ENCODE results near the gene USP6.

Gene USP6

GRCh38 chr17:5097101-5097834, 18.6 kb upstream of the USP6 start:
- ATAC-seq, result no peak
- TF ChIP-seq ZNF70 (CRISPR knock-in tag; IDR thresholded peaks at IDR 0.05) (no peak), SNAI2 (CRISPR knock-in tag; IDR thresholded peaks at IDR 0.05) (no peak)

GRCh38 chr17:5099271-5099670, 16.6 kb upstream of the USP6 start:
- no peak for ATAC-seq
- TF ChIP-seq POU6F1 (CRISPR knock-in tag; IDR thresholded peaks at IDR 0.05; ENCODE audit: borderline replicate concordance, low read depth), result no peak
- no peak for TF ChIP-seq OSR1 (CRISPR knock-in tag; IDR thresholded peaks at IDR 0.05)
- TF ChIP-seq TCF4 (CRISPR knock-in tag; IDR thresholded peaks at IDR 0.05; ENCODE audit: borderline replicate concordance), result no peak
- no peak for TF ChIP-seq PPARA (CRISPR knock-in tag; IDR thresholded peaks at IDR 0.05; ENCODE audit: borderline replicate concordance)
- no peak for TF ChIP-seq ZFP3 (CRISPR knock-in tag; IDR thresholded peaks at IDR 0.05)
- TF ChIP-seq CSDC2 (CRISPR knock-in tag; IDR thresholded peaks at IDR 0.05), result no peak
- no peak for TF ChIP-seq TSHZ2 (CRISPR knock-in tag; IDR thresholded peaks at IDR 0.05)
- TF ChIP-seq SNAI2 (CRISPR knock-in tag; IDR thresholded peaks at IDR 0.05), result no peak
- no peak for TF ChIP-seq GLIS3 (CRISPR knock-in tag; IDR thresholded peaks at IDR 0.05)

- TF ChIP-seq POU6F1 (CRISPR knock-in tag; IDR thresholded peaks at IDR 0.05; ENCODE audit: borderline replicate concordance, low read depth) (no peak), TCF4 (CRISPR knock-in tag; IDR thresholded peaks at IDR 0.05; ENCODE audit: borderline replicate concordance) (no peak), PATZ1 (CRISPR knock-in tag; IDR thresholded peaks at IDR 0.05; ENCODE audit: borderline replicate concordance) (no peak), ARNTL (CRISPR knock-in tag; IDR thresholded peaks at IDR 0.05; ENCODE audit: borderline replicate concordance, low read depth) (no peak), TOX (CRISPR knock-in tag; IDR thresholded peaks at IDR 0.05; ENCODE audit: borderline replicate concordance) (no peak), CREB5 (CRISPR knock-in tag; IDR thresholded peaks at IDR 0.05; ENCODE audit: low read depth) (no peak), SNAI2 (CRISPR knock-in tag; IDR thresholded peaks at IDR 0.05) (no peak), ZFP3 (CRISPR knock-in tag; IDR thresholded peaks at IDR 0.05) (no peak), BACH2 (CRISPR knock-in tag; IDR thresholded peaks at IDR 0.05; ENCODE audit: borderline replicate concordance) (no peak), ZNF70 (CRISPR knock-in tag; IDR thresholded peaks at IDR 0.05) (no peak), ZFP30 (CRISPR knock-in tag; IDR thresholded peaks at IDR 0.05) (no peak), ZNF8 (CRISPR knock-in tag; IDR thresholded peaks at IDR 0.05) (no peak), ESRRG (CRISPR knock-in tag; IDR thresholded peaks at IDR 0.05) (no peak), ZNF565 (CRISPR knock-in tag; conservative IDR thresholded peaks at IDR 0.05; ENCODE audit: low read depth) (no peak), PPARA (CRISPR knock-in tag; IDR thresholded peaks at IDR 0.05; ENCODE audit: borderline replicate concordance) (no peak), ISL1 (CRISPR knock-in tag; IDR thresholded peaks at IDR 0.05) (no peak), GLIS3 (CRISPR knock-in tag; IDR thresholded peaks at IDR 0.05) (no peak), OSR1 (CRISPR knock-in tag; IDR thresholded peaks at IDR 0.05) (no peak), CSDC2 (CRISPR knock-in tag; IDR thresholded peaks at IDR 0.05) (no peak)
- ATAC-seq, result no peak
Observed at GRCh38 chr17:5100832-5101231, 15.0 kb upstream of the USP6 start.

All from SK-N-SH treated with all-trans-retinoic acid at 6 μM for 48 hours (cell line).